Left lobe of liver (tissue), 2 donors: Measurements from ENCODE around the gene ADK. TPM values are rescaled to one million over a fixed set of nuclear protein-coding genes. Genes with fewer than 3 reads are reported as not detected.
A peak's percentile ranks its signal among the peaks of the same experiment; 100 is the strongest.
"Not testable (repeated sequence)": the region's sequence is repeated elsewhere in the genome, so short reads cannot be mapped to it uniquely, and the experiment has no call there.

Source experiments
- ATAC-seq: fragments of 200-7000 bp; cut with Tn5 transposase; one replicate; pipeline ENCODE4 v1.9.1; 2020; ENCODE audit warnings: mild to moderate bottlenecking, moderate library complexity
- DNase-seq: peaks from one replicate; pipeline ENCODE4 v3.0.0-alpha.2; 2020; ENCODE audit warnings: low spot score
- total RNA-seq: library from RNA; stranded (reverse); gene quantifications from one replicate; pipeline ENCODE4 v1.2.1, GENCODE V29; 2021
- donor health status: DM: no; HTN: no; CAD: no; lungs with moderate emphysema.
- donor health status: DM: no; HTN: yes; CAD: no.

Gene ADK
- total RNA-seq, 1 donor from 2014 or later, result 76.2 TPM

- DNase-seq, result no peak
- ATAC-seq, result no peak
Observed at GRCh38 chr10:74521526-74521925, 370.5 kb downstream of the ADK start.

GRCh38 chr10:74523199-74523598, 372.2 kb downstream of the ADK start:
- ATAC-seq (no peak), DNase-seq (no peak)

GRCh38 chr10:74525885-74526284, 374.9 kb downstream of the ADK start:
- ATAC-seq (no peak), DNase-seq (no peak)

GRCh38 chr10:74527611-74528010, 376.6 kb downstream of the ADK start:
- DNase-seq, ATAC-seq: not testable (repeated sequence)

- DNase-seq (no peak), ATAC-seq (peak; percentile 38)
Observed at GRCh38 chr10:74529205-74529604, 378.2 kb downstream of the ADK start.

GRCh38 chr10:74530981-74531380, 380.0 kb downstream of the ADK start:
- DNase-seq (no peak), ATAC-seq (no peak)

DNA sequence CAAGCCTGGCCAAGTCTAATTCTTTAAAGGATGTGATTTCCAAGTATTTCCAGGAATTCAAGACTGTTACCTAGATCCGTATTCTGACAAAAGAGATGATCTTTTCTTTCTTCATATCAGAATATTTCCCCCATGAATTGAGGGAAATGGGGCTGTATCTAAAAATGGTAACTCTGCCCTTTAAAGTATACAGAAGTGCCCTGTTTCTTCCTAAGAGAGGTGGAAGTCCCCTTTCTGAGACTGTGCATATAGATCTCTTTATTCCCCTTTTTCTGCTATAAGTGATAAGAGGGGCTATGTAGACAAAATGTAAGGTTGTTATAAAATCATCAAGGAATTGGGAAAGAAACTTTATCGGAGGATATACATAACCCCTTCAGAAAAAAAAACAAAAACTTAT, 388.3 kb downstream of the ADK start:
- DNase-seq, result no peak
- ATAC-seq, result no peak

DNA sequence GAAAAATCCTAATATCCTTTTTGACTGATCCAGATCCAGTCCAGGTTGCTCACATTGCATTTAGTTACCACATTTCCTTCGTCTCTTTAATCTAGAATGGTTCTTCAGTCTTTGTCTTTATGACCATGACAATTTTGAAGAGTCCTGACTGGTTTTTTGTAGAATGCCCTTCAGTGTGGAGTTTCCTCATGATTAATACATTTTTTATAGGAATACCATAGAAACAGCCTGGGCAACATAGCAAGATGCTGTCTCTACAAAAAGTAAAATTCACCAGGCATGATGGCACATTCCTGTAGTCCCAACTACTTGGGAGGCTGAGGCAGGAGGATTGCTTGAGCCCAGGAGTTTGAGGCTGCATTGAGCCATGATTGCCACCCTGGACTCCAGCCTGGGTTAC, 390.4 kb downstream of the ADK start:
- DNase-seq (no peak), ATAC-seq (no peak)

GRCh38 chr10:74542077-74542476, 391.1 kb downstream of the ADK start:
- ATAC-seq (peak; percentile 26), DNase-seq (no peak)

GRCh38 chr10:74543276-74543675, 392.3 kb downstream of the ADK start:
- ATAC-seq (no peak), DNase-seq (no peak)

DNA sequence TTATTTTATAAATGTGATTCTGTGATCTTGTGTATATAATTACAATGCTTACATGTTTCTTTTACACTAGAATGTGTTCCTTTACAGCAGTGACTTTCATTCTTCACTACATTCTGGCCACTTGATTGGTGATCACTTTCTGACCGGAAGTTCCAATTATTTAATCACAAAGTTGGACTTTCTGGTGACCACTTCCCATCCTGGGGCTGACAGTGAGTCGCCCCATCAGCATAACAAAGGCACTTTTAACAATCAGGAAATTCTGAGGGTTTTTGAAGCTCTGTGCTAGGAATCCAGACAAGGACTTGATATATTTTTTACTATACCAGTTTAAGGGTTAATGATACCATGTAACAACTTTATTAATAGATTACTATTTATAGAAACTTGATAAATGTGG, 393.1 kb downstream of the ADK start:
- DNase-seq (no peak), ATAC-seq (no peak)

DNA sequence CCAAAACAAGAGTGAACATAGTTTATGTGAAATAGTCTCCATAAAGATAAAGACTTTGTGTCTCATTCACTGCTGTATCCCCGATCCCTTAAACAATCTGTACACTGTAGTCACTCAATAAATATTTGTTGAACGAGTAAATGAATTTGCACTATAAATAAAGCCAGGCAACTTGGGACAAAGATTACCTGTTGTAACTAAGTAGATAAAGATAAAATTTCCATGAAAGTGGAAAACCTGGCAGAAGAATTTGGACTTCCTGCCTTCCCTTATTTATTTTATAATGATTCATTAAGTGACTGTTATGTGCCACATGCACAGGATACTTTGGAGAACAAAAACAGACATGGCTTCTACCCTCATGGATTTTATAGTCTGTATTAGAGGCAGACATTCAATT, 397.7 kb downstream of the ADK start:
- peak; percentile 76 for ATAC-seq
- DNase-seq, result no peak

GRCh38 chr10:74556072-74556705, 405.2 kb downstream of the ADK start:
- no peak for ATAC-seq
- DNase-seq, result no peak

- DNase-seq (no peak), ATAC-seq (no peak)
Observed at GRCh38 chr10:74557098-74557497, 406.1 kb downstream of the ADK start.

DNA sequence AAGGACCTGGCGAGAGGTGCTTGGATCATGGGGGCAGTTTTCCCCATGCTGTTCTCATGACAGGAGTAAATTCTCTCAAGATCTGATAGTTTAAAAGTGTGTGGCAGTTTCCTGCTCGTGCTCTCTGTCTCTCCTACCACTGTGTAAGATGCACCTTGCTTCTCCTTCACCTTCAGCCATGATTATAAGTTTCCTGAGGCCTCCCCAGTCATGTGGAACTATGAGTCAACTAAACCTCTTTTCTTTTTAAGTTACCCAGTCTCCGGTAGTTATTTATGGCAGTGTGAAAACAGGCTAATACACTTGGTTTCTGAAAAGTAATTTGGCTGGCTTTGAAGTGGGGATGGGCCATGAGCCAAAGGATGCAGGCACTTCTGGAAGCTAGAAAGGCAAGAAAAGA, 407.4 kb downstream of the ADK start:
- DNase-seq (no peak), ATAC-seq (no peak)

DNA sequence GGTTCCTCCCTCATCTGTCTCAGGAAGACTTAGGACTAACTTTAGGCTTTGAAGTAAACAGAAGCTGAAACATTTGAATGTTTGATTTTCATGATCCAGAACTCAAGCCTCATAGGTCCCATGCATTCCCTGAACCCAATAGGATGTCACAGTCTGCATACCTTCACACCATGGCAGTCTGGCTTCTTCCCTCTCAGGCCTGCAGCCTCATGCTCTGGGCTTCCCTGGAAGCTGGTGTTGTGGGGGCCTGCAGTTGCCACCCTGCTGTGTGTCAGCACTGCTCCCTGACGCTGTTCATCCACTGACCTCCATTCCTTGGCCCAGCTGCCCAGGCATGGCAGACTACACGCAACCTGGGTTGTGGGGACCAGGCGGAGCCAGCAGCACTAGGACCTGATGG, 407.9 kb downstream of the ADK start:
- ATAC-seq (peak; percentile 19), DNase-seq (no peak)

DNA sequence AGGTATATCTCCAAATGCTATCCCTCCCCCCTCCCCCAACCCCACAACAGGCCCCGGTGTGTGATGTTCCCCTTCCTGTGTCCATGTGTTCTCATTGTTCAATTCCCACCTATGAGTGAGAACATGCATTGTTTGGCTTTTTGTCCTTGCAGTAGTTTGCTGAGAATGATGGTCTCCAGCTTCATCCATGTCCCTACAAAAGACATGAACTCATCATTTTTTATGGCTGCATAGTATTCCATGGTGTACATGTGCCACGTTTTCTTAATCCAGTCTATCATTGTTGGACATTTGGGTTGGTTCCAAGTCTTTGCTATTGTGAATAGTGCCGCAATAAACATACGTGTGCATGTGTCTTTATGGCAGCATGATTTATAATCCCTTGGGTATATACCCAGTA, 417.9 kb downstream of the ADK start:
- not testable (repeated sequence) for DNase-seq

GRCh38 chr10:74573497-74573896, 422.5 kb downstream of the ADK start:
- not testable (repeated sequence) for DNase-seq, ATAC-seq

More for the DNA sequence above, 417.9 kb downstream of the ADK start:
- ATAC-seq, result not testable (repeated sequence)

DNA sequence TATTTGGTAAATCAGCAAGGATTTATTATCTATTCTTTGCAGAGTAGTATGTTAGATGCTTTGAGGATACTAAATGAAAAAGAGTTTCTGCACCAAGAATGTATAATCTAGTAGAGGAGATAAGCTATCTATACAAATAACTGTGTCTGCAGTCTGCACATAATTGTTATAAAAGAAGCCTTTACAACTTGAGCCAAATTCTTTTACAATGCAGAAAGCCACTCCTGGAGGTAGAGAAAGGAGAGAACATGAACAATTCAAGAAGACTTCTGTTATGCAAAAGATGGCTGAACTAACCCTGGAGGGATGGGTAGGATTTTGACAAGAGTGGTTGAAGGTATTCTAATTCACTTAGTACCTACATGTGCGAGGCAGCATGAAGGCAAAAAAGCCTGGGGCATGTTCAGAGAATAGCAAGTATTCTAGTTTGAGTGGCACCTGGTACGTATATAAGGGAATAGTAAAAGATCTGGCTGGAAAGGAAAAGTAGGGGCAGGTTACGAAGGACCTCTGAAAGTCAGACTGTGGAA, 424.2 kb downstream of the ADK start:
- no peak for ATAC-seq
- no peak for DNase-seq

- no peak for DNase-seq
- ATAC-seq, result no peak
Observed at GRCh38 chr10:74575912-74576311, 424.9 kb downstream of the ADK start.

DNA sequence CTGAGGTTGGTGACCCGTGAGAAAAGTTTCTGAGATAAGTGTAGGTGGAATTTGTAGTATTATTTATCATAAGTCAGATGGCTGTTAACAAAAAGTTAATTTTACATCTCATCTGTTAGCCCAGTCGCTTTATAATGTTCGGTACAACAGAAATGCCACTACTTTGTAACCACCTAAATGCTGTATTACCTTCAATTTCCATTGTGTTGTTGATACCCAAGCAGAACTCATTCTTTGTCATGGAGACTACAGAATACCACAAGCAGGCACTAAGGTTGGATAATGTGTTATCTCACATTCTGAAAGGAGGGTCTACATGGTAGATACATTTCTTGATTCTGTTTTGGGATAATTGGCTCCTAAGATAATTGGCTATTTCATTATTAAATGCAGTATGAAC, 425.6 kb downstream of the ADK start:
- no peak for DNase-seq
- no peak for ATAC-seq

DNA sequence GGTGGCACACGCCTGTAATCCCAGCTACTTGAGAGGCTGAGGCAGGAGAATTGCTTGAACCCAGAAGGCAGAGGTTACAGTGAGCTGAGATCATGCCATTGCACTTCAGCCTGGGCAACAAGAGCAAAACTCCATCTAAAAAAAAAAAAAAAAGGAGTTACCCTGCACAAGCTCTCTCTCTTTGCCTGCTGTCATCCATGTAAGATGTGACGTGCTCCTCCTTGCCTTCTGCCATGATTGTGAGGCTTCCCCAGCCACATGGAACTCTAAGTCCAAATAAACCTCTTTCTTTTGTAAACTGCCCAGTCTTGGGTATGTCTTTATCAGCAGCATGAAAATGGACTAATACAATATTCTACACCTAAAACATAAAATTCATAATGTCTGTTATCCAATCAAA, 429.4 kb downstream of the ADK start:
- not testable (repeated sequence) for DNase-seq, ATAC-seq

DNA sequence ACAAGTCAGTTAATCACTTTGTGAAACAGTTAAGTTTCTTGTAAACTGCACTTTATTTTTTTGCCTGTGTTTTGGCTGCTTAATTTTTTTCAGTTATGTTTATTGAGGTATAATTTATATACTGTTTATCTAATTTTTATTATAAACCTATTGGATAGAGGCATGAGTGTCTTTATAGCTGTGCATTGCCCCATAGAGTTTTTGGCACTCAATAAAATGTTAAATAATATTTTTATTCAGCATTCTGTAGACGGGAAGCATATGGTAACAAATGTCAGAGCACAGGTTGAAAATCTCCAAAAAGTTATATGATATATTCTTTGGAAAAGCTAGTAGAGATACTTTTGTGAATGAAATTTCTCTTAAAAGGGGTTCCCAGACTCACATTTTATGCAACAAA, 431.5 kb downstream of the ADK start:
- ATAC-seq, result no peak
- DNase-seq, result no peak
